G401 (cell line): ENCODE measurements around the gene CLASP1. TPM values are rescaled to one million over a fixed set of nuclear protein-coding genes. Genes with fewer than 3 reads are reported as not detected.
"Not testable (repeated sequence)": the region's sequence is repeated elsewhere in the genome, so short reads cannot be mapped to it uniquely, and the experiment has no call there.

Experiments
- DNase-seq: peaks from one replicate; pipeline ENCODE4 v3.0.0-alpha.2; 2015; ENCODE audit warnings: low spot score
- in situ Hi-C: cut with HindIII; loops from 2 replicates; pipeline ENCODE4 v1.10.0; 2016; ENCODE audit warnings: low sequenced_read_pairs, mixed read lengths
- total RNA-seq: library from RNA; depleted of rRNA; stranded (reverse); fragments of >200 nt; shearing (Covaris generic); gene quantifications from 2 replicates; pipeline ENCODE4 v1.2.3, GENCODE V29; 2014

The CLASP1 gene
- total RNA-seq, 1 experiment from 2014 or later = 22.0 TPM

DNA sequence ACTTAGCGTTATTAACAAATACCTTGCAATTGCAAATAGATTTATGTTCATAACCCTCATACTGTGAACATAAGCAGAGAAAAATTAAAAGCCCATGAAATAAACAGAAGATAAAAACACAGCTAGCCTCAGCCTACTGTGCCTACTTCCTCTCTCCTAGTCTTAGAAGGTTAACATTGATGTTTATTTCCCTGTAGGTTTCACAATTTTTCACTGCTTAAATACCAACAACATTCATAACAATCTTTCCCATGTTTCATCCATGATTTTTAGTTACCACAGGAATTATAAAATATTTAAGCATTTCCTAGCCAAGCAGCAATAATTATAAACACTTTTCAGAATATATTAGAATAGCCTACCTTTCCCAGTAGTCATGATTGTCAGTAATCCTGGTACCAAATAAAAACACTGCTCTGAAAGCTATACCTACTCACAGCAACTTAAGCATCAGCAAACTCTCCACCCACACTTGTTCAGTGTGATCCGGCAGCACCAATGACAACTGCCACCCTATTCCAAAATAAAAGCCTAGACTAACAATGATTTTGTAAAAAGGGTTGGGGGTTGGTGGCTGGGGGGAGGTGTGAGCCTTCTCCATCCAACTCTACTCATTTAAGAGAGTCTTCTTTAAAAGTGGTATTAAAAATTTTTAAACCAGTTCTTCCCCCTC is 159.2 kb downstream of the CLASP1 start:
- peak; percentile 80 for DNase-seq
- in situ Hi-C loops = no loop called here

DNA sequence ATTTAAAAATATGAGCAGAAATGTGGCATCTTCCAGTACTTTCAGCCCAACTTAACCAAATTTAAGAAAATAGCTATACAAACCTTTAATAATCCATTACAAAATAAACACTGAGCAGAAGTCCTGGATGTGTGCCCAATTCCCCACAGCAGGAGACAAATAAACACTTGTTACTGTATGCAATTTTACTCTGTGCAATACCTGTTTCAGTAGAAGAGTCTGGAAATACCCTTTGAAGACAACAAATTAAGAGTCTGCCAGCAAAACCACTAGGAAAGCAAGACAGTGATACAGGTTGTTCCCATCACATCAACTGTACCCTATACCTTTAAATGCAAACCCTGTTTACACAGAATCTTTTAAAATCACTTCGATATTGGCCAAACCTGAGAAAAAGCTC is 160.0 kb downstream of the CLASP1 start:
- peak; percentile 93 for DNase-seq
- in situ Hi-C loops = no loop called here

DNA sequence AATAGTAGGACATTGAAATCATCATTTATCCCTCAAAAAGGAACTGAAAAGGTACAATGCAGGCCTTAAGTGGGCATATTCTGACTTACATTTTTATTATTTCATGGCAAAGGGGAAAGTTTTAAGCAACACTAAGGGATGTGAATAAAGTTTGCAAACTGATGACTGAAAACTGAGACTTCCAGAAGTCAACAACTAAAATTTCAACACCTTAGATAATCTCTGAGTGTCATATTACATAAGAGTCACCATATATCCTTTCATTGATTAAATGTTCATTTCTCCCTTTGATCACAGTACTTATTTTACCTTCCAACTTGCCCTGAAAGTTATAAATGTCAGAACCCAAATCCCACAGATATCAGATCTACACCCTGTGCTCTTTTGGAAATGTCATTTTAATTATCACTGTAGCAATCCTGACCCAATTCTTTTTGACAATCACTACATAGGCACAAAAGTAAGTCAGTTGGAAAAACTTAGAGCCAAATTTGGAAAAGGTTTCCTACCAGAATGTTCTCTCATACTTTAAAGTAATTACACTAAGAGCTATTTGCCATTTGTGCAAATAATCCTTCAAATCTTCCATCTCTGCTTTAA is 163.0 kb downstream of the CLASP1 start:
- in situ Hi-C loops = no loop called here
- DNase-seq = no peak

DNA sequence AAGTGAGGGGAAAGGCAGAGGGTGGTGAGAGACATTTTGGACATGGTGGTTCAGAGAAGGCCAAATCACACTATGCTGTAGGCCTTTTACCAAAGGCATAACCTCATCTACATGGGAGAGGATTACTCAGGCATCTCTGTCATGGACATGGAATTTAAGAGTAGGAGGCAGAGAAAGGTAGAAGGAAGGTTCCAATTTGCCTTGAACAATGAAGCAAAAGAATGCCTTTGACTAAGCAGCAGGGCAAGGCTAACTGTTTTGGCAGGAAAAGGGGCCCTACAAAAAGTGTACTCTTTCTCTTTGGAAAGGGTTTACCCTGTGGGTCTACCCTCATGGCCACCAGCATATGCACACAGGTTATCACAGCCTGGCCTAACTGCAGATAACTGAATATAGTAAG is 164.2 kb downstream of the CLASP1 start:
- no peak for DNase-seq
- in situ Hi-C loops = no loop called here

- no peak for DNase-seq
- in situ Hi-C loops = no loop called here
Observed at GRCh38 chr2:121483846-121484245, 165.4 kb downstream of the CLASP1 start.

- in situ Hi-C loops = no loop called here
- DNase-seq = no peak
Observed at GRCh38 chr2:121483021-121483420, 166.2 kb downstream of the CLASP1 start.

GRCh38 chr2:121480826-121481225 is 168.4 kb downstream of the CLASP1 start:
- in situ Hi-C loops = no loop called here
- DNase-seq = peak; percentile 34

DNA sequence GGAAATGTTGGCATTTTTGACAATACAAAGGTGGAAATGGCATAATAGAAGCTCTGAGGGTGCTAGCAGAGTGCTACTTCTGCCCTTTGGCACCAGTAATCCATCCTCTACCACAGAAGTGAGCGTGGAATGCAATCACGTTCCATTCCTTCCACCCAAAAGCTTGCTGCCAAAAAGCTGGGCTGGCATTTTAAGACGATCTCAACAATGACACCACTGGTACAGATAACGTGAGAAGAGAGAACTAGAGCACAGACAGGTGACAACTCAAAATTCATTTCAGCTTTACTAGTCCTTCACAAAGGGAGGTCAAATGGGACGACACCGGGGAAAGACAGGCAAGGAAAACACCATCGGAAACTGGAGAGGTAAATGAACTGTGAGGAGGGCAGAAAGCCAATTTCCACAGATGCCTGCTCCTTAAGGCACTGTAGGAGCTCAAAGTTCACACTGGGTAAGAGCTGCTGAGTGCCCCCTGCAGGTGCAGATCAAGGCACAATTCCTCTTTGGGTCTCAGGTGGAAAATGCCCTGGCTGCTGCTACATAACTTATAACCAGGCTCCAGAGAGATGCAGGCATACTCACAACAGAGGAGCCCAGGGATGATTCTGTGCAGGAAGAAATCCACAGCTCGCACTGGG is 169.3 kb downstream of the CLASP1 start:
- in situ Hi-C loops = no loop called here
- peak; percentile 91 for DNase-seq

- in situ Hi-C loops = no loop called here
- DNase-seq = no peak
Observed at GRCh38 chr2:121478996-121479745, 170.1 kb downstream of the CLASP1 start.

GRCh38 chr2:121478358-121478995 is 170.8 kb downstream of the CLASP1 start:
- DNase-seq, in situ Hi-C loops: not testable (repeated sequence)

DNA sequence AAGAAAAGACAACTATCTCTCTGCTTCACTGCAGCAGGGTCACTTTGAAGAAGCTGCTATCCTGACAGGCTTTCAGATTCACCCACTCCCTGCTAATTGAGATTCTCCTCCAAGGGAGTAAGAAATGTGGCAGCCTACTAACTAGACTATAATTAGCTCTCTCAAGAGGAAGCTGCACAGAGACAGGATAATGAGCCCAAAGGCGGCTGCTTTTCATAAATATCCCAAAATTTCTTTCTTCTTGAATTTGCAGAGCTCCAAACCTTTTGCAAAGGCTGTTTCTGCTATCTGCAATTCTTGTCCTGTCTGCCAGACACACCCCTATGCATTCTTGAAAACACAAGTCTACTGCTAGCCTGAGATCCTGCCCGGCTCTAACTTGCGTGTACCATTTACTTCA is 172.6 kb downstream of the CLASP1 start:
- DNase-seq = peak; percentile 48

GRCh38 chr2:121475811-121476571 is 173.3 kb downstream of the CLASP1 start:
- in situ Hi-C loops = no loop called here
- no peak for DNase-seq

More for the DNA sequence above, 172.6 kb downstream of the CLASP1 start:
- in situ Hi-C loops = no loop called here

DNA sequence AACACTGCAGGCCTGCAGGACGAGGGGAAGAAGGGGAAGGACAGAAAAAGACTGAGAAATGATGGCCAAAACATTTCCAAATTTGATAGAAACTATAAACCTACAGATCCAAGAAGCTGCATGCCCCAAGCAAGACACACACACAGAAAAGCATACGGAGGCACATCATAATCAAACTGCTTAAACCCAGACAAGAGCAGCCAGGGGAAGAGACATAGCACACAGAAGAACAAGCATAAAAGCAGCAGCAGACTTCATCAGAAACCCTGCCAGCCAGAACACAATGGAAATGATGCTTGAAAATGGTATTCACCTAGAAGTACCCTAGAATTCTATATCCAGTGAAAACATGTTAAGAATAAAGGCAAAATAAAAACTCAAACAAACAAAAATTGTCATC is 175.8 kb downstream of the CLASP1 start:
- in situ Hi-C loops = no loop called here
- no peak for DNase-seq

GRCh38 chr2:121472470-121472993 is 176.7 kb downstream of the CLASP1 start:
- in situ Hi-C loops = no loop called here

DNA sequence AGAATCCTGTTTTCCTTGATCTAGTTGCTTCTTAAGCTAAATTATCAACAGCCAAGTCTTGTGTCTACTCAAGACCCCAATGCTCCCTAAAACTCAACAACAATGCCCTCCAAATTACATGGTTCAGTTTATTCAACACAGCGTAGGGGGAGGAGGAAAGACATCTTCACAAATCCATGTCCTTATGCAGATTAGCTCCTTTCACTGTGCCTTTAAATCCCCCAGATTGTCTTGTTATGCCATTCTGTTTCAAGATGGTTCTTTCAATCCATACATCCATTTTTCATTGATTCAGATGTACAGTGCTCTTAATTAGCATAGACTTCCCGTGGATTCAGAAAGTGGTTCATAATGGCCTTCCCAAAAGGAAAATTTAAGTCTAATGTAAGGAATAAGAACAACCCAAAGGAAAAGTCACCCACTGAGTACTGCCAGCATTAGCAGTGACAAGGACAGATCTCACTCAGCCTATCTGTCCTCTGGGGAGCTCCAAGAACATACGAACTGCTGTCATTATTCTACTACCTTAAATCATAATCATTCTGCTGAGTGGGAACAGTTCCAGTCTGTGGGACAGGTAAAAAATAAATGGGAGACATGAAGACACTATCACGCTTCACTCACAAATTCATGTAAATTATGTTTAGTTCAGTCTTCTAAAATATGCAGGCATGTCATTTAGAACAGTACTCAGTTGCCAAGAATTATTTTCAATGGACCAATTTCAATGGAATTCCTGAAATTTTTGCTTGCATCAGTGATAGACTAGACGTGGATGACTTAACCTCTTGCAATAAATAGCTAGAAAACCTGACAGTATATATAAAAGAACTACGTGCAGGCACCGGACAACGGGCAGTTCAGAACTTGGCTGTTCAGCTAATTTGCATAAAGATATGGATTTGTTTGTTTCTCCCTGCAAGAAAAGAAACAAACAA is 177.5 kb downstream of the CLASP1 start:
- in situ Hi-C loops = no loop called here
- DNase-seq = no peak

More at GRCh38 chr2:121472470-121472993, 176.7 kb downstream of the CLASP1 start:
- no peak for DNase-seq

GRCh38 chr2:121470917-121471316 is 178.3 kb downstream of the CLASP1 start:
- in situ Hi-C loops = no loop called here
- DNase-seq = no peak

GRCh38 chr2:121469356-121469755 is 179.9 kb downstream of the CLASP1 start:
- in situ Hi-C loops = no loop called here
- DNase-seq = no peak
